Measurements from ENCODE around the gene CA10.

CA10 gene

DNA sequence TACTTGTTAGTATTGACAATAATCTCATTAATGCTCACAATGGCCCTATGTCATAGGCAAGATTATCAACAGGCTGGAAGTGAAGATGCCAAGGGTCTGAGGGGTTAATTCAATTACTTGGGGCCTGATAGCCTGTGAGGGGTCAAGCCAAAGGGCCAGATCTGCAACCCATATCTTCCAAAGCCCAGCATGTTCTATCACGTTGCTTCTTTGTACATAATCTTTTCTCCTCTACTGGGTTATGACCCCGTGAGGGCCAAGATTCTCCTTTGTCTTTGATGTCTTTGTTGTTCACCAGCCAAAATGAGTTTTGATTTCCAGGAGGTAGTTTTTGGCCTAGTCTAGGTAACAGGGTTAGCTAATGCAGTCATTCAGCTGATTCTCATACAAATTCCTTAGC lies 551.0 kb downstream of the CA10 start:
- ATAC-seq (replicated peaks) = no peak
- DNase-seq = no peak
- Mint-ChIP-seq H3K27me3 (no peaks in the 10 kb centered on the region), H3K4me1 (no peaks in the 10 kb centered on the region), H3K9me3 (no peaks in the 10 kb centered on the region), H3K4me3 (no peak overlapping the region), H3K27ac (no peak overlapping the region), H3K36me3 (no peaks in the 10 kb centered on the region)

GRCh38 chr17:51604299-51605020 lies 554.1 kb downstream of the CA10 start:
- Mint-ChIP-seq H3K36me3 (no peaks in the 10 kb centered on the region), H3K4me1 (no peaks in the 10 kb centered on the region), H3K27ac (no peak overlapping the region), H3K9me3 (no peaks in the 10 kb centered on the region), H3K27me3 (no peaks in the 10 kb centered on the region), H3K4me3 (no peak overlapping the region)
- ATAC-seq (replicated peaks) (no peak), DNase-seq (no peak)

DNA sequence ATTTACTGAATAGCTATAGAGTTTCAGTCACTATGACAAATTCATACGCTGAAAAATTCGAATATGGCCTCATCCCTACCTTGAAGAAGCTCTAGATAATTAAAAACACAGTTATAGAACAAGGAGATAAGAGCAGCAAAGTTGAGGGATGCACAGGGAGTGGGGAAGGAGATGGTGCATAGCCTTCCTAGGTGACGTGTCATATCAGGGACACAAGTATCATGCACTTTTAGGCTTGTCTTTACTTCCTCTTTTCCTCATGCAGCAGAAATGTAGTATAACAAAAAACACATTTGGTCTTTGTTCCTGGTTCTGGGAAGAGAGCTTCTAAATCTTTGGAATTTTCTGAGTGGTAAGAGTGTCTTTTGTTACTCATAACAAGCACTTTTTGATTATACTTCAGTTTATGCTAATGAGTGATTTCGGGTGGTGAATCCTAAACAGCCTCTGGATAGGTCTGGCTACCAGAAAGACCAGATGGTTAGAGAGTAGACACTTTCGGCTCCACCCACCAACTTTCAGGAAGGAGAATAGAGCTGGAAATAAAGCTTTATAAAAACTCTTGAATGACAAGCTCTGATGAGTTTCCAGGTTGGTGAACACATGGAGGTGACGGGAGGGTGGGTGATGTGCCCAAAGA lies 556.8 kb downstream of the CA10 start:
- H3K4me1 Mint-ChIP-seq = no peaks in the 10 kb centered on the region
- no peaks in the 10 kb centered on the region for H3K36me3 Mint-ChIP-seq
- H3K27ac Mint-ChIP-seq = no peak overlapping the region
- ATAC-seq (replicated peaks) (no peak), DNase-seq (no peak)
- no peaks in the 10 kb centered on the region for H3K9me3 Mint-ChIP-seq
- H3K4me3 Mint-ChIP-seq = no peak overlapping the region
- H3K27me3 Mint-ChIP-seq = peaks cover 0 to 6% of the 10 kb centered on the region in 2 donors

DNA sequence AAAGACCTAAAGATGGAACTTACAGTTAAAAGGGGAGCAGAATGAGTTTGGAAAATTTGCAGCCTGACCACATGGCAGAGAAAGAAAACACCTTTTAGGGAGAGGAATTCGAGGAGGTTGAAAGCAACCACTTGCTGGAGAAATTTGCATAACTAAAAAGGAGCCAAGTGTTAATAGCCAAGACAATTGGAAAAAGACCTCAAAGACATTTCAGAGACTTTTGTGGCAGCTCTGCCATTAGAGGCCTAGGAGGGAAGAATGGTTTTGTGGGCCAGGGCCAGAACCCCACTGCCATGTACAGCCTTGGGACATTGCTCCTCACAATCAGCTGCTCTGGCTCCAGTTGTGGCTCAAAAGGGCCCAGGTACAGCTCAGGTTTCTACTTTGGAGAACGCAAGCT lies 559.7 kb downstream of the CA10 start:
- Mint-ChIP-seq H3K36me3 (no peaks in the 10 kb centered on the region), H3K4me1 (no peaks in the 10 kb centered on the region), H3K4me3 (no peak overlapping the region), H3K27me3 (peaks cover 0 to 6% of the 10 kb centered on the region in 2 donors), H3K9me3 (no peaks in the 10 kb centered on the region), H3K27ac (no peak overlapping the region)
- DNase-seq (no peak), ATAC-seq (replicated peaks) (no peak)

- no peaks in the 10 kb centered on the region for H3K4me1 Mint-ChIP-seq
- no peaks in the 10 kb centered on the region for H3K9me3 Mint-ChIP-seq
- no peak overlapping the region for H3K27ac Mint-ChIP-seq
- ATAC-seq (replicated peaks) (no peak), DNase-seq (no peak)
- H3K36me3 Mint-ChIP-seq = no peaks in the 10 kb centered on the region
- H3K4me3 Mint-ChIP-seq = no peak overlapping the region
- H3K27me3 Mint-ChIP-seq = peaks cover 0 to 6% of the 10 kb centered on the region in 2 donors
Observed at GRCh38 chr17:51597345-51597744, 561.2 kb downstream of the CA10 start.

DNA sequence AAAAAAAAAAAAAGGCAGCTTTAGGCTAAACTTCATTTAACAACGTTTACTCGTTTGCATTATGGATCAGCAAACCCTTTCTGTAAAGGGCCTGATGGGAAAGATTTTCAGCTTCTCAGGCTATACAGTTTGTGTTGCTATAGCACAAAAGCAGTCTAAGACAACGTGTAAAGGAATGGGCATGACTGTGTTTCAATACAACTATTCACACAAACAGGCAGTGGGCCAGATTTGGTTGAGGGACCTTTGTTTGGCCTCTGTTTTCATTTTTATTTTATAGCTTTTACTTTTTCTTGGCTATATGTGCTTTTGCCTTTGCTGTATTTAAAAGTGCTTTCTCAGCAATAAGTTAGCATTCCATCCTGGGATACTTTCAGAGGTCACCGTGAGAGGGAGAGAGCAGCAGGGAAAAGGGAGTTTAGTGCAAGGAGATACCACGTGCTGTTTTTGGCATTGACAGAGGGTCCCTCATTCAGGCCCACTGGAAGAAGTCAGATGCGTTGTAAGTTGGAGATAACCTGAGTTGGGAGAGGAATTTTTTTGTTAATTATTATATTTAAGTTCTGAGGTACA lies 562.6 kb downstream of the CA10 start:
- ATAC-seq (replicated peaks) (no peak), DNase-seq (no peak)
- Mint-ChIP-seq H3K9me3 (no peaks in the 10 kb centered on the region), H3K27me3 (peaks cover 0 to 6% of the 10 kb centered on the region in 2 donors), H3K4me1 (no peaks in the 10 kb centered on the region), H3K36me3 (no peaks in the 10 kb centered on the region), H3K27ac (no peak overlapping the region), H3K4me3 (no peak overlapping the region)

GRCh38 chr17:51590071-51590656 lies 568.4 kb downstream of the CA10 start:
- H3K27ac Mint-ChIP-seq = no peak overlapping the region
- ATAC-seq (replicated peaks) = no peak
- H3K9me3 Mint-ChIP-seq = peaks cover 4 to 8% of the 10 kb centered on the region in 2 donors
- no peaks in the 10 kb centered on the region for H3K36me3 Mint-ChIP-seq
- no peak for DNase-seq
- H3K27me3 Mint-ChIP-seq = no peaks in the 10 kb centered on the region
- H3K4me3 Mint-ChIP-seq = no peak overlapping the region
- no peaks in the 10 kb centered on the region for H3K4me1 Mint-ChIP-seq

GRCh38 chr17:51588063-51588462 lies 570.5 kb downstream of the CA10 start:
- Mint-ChIP-seq H3K4me1 (no peaks in the 10 kb centered on the region), H3K4me3 (no peak overlapping the region), H3K9me3 (peaks cover 8% of the 10 kb centered on the region in 2 donors), H3K36me3 (no peaks in the 10 kb centered on the region), H3K27me3 (no peaks in the 10 kb centered on the region), H3K27ac (no peak overlapping the region)
- no peak for ATAC-seq (replicated peaks)
- DNase-seq = no peak

DNA sequence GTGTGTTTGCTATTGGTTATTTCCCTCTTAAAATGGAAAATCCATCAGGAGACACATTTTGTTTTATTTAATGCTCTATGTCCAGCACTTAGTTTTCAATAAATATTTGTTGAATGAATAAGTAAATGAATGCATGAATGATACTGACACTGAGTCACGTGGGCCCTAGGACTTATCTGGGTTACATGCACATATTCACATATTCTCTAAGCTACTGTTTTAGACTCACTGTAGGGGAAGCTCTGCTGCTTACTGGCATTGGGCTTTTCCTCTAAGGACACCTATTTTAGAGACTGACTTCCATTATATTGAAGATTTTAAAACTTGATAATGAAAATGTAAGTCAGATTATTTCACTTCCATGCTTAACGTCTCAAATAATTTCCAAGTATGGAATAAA lies 571.0 kb downstream of the CA10 start:
- no peak overlapping the region for H3K27ac Mint-ChIP-seq
- H3K4me3 Mint-ChIP-seq = no peak overlapping the region
- H3K27me3 Mint-ChIP-seq = no peaks in the 10 kb centered on the region
- H3K36me3 Mint-ChIP-seq = no peaks in the 10 kb centered on the region
- ATAC-seq (replicated peaks) (no peak), DNase-seq (no peak)
- peaks cover 8% of the 10 kb centered on the region in 2 donors for H3K9me3 Mint-ChIP-seq
- no peaks in the 10 kb centered on the region for H3K4me1 Mint-ChIP-seq

DNA sequence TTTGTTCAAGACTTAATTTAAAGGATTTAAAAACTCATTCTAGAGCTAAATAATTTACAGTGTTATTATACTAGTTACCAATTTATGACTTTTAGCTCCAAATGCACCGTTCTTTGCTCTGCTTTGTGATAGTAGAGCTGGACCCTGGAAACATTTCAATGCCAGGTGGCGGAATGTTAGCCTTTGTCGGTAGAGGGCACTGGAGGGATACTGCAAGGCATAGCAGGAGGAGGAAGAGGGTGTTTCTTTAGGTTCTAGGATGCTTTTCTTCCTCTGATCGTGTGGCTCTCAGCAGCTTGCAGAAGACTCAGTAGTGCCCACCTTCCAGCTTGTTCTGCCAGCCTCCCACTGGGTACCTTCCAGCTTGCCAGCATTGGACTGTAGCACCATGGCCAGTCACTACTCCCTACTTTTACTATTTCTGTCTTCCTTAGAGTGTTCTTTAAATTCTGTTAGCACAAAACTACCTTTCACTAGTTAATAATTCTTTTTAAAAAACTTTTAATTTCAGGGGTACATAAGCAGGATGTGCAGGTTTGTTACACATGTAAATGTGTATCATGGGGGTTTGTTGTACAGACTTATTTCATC lies 572.9 kb downstream of the CA10 start:
- H3K4me3 Mint-ChIP-seq = no peak overlapping the region
- H3K27me3 Mint-ChIP-seq = no peaks in the 10 kb centered on the region
- peaks cover 8% of the 10 kb centered on the region in 2 donors for H3K9me3 Mint-ChIP-seq
- no peak overlapping the region for H3K27ac Mint-ChIP-seq
- DNase-seq (no peak), ATAC-seq (replicated peaks) (no peak)
- H3K36me3 Mint-ChIP-seq = no peaks in the 10 kb centered on the region
- H3K4me1 Mint-ChIP-seq = no peaks in the 10 kb centered on the region

DNA sequence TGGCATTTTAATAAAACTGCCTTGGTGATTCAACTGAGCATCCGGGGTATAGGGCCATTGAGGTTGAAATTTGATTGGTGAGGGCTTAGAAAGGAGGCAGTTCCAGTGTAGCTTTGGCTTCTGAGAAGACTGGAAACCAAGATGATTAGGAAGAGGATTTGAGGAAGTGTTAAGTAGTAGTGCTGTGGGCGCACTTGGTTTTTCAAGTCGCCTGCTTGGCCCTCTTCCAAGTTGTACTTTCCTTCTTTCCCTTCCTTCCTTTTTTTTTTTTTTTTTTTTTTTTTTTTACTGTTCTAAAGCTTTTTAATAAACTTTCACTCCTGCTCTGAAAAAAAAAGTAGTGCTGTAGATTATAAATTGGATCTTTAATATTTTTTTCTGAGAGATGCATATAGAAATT lies 577.6 kb downstream of the CA10 start:
- H3K27ac Mint-ChIP-seq = no peak overlapping the region
- peaks cover 17 to 20% of the 10 kb centered on the region in 2 donors for H3K9me3 Mint-ChIP-seq
- H3K4me1 Mint-ChIP-seq = no peaks in the 10 kb centered on the region
- no peaks in the 10 kb centered on the region for H3K36me3 Mint-ChIP-seq
- ATAC-seq (replicated peaks) (no peak), DNase-seq (no peak)
- peaks cover 3 to 8% of the 10 kb centered on the region in 2 donors for H3K27me3 Mint-ChIP-seq
- H3K4me3 Mint-ChIP-seq = no peak overlapping the region
